DMS79 treated with DMSO at 0.1 percent for 48 hours (cell line): ENCODE results near the gene RHBDD3.

Source experiments
- DNase-seq: peaks from one replicate; lab custom pipeline; 2025; lab: John Stamatoyannopoulos, UW

Gene RHBDD3

GRCh38 chr22:29306175-29306834 lies 38.5 kb upstream of the RHBDD3 start, which contains the start of gene GAS2L1:
Gene GAS2L1, plus strand, starts transcription at chr22:29306650. Its CDS starts 1,456 bp downstream, at chr22:29308106.
- peak; percentile 44 for DNase-seq

GRCh38 chr22:29305836-29306174 lies 38.0 kb upstream of the RHBDD3 start:
- DNase-seq: no peak

GRCh38 chr22:29302681-29303465 lies 35.1 kb upstream of the RHBDD3 start:
- no peak for DNase-seq

GRCh38 chr22:29302402-29302680 lies 34.6 kb upstream of the RHBDD3 start:
- DNase-seq: no peak

GRCh38 chr22:29301716-29302401 lies 34.1 kb upstream of the RHBDD3 start:
- no peak for DNase-seq

- DNase-seq: no peak
Measured at GRCh38 chr22:29300807-29301601, 33.2 kb upstream of the RHBDD3 start.

GRCh38 chr22:29300467-29300806 lies 32.7 kb upstream of the RHBDD3 start:
- DNase-seq: no peak

GRCh38 chr22:29299136-29299900 lies 31.5 kb upstream of the RHBDD3 start:
- DNase-seq: no peak

GRCh38 chr22:29298641-29299040 lies 30.9 kb upstream of the RHBDD3 start:
- DNase-seq: no peak

- no peak for DNase-seq
Measured at GRCh38 chr22:29292379-29292778, 24.6 kb upstream of the RHBDD3 start.

GRCh38 chr22:29291215-29291614 lies 23.4 kb upstream of the RHBDD3 start:
- DNase-seq: no peak

- no peak for DNase-seq
Measured at GRCh38 chr22:29290061-29290460, 22.3 kb upstream of the RHBDD3 start.

- DNase-seq: no peak
Measured at GRCh38 chr22:29288837-29289236, 21.1 kb upstream of the RHBDD3 start.

- no peak for DNase-seq
Measured at GRCh38 chr22:29284196-29284595, 16.4 kb upstream of the RHBDD3 start.

- no peak for DNase-seq
Measured at GRCh38 chr22:29277927-29278326, 10.1 kb upstream of the RHBDD3 start.

GRCh38 chr22:29275819-29276565 lies 8.2 kb upstream of the RHBDD3 start:
- no peak for DNase-seq

GRCh38 chr22:29275167-29275566 lies 7.4 kb upstream of the RHBDD3 start:
- no peak for DNase-seq

GRCh38 chr22:29272624-29273023 lies 4.8 kb upstream of the RHBDD3 start:
- DNase-seq: no peak

- no peak for DNase-seq
Measured at GRCh38 chr22:29270475-29271271, 2.9 kb upstream of the RHBDD3 start.
